ENCODE measurements around the gene FSTL4.

FSTL4 gene

DNA sequence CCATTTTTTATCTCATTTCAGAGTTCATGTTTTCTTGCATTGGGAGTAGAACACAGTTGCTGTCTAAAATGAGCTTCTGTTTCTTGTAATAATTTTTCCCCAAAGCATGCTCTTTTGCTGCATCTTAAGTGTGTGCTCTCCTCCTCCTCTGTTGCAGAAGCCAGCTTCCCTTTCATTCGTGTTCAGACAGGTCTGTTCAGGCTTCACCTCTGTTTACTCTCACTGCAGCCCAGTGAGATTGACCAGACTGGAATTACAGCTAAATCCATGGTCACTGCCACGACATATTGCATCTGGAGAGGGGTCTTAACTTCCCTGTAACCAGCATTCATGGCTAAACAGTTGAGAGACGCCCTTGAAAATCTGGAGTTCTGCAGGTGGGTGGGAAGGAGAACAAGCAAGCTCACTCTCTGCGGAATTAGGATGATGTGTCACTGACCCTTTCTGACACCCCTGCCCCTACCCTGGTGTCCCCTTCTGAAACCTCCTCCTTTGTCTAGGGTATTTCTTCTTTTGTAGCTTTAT, 223.2 kb downstream of the FSTL4 start:
- ATAC-seq (no peak), DNase-seq (ENCODE audit: low spot score in 2 of 2) (peak in 1 of 2 donors; percentile 23)
- H3K27ac Mint-ChIP-seq: no peak overlapping the region
- H3K36me3 Mint-ChIP-seq: no peaks in the 10 kb centered on the region
- no peak overlapping the region for H3K4me3 Mint-ChIP-seq
- peaks cover 5% of the 10 kb centered on the region for H3K4me1 Mint-ChIP-seq
- H3K9me3 Mint-ChIP-seq: no peaks in the 10 kb centered on the region

DNA sequence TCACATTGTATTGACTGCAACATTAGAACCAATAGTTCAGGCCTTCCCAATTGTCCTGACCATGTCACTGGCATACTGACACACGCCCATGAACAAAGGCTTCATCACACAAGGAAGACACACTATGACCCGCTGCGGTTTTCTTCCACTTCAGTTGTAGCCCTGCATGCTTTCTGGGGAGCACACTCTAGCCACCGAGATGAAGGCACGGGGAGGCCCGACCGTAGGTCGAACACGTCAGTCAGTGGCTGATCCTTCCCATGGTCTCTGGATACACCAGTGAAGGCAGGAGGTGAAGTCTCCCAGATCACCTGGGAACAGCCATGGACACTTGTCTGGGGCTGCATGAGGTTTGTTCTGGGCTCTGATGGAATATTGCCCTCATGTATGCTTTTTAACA, 224.7 kb downstream of the FSTL4 start:
- no peak for ATAC-seq
- no peak overlapping the region for H3K27ac Mint-ChIP-seq
- H3K4me3 Mint-ChIP-seq: no peak overlapping the region
- no peak for DNase-seq (ENCODE audit: low spot score in 2 of 2)
- H3K9me3 Mint-ChIP-seq: no peaks in the 10 kb centered on the region
- peaks cover 5% of the 10 kb centered on the region for H3K4me1 Mint-ChIP-seq
- no peaks in the 10 kb centered on the region for H3K36me3 Mint-ChIP-seq

DNA sequence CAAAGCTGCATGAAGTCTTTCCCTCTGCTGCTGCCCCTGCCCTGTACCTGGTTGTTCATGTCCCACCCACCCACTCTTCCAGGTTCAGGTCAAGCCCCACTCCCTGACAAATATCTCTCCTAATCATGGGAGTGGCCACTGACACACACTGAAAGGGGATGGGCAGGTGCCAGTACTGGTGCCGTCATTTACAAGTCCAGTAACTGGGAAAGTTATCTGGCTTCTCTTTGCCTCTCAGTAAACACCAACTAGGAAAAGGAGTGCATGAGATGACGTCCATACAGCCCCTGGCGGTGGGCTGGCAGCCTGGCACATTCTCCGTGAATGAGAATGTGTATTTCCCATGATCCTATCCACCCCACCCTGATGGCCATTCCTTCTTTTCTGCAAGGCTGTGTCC, 225.2 kb downstream of the FSTL4 start:
- ATAC-seq: no peak
- Mint-ChIP-seq H3K27ac (no peak overlapping the region), H3K9me3 (no peaks in the 10 kb centered on the region), H3K4me1 (peaks cover 5% of the 10 kb centered on the region), H3K4me3 (no peak overlapping the region), H3K36me3 (no peaks in the 10 kb centered on the region)
- no peak for DNase-seq (ENCODE audit: low spot score in 2 of 2)

DNA sequence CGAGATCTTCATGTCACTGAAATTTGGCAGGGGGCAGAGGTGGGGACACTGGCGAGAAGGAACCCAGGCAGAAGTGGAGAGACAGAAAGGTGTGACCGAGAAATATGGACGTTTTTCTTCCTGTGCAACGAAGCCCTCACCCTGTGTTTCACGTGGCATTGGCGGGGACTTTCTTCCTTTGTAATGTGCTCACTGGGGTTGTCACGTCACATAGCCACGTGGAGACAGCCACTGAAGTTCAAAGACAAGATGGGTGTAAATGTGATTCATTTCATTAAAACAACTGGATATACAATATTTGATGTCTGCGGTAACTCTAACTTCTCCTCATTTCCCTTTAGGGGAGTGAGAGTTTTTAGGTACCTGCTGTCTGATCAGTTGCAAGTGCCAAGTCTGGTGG, 225.7 kb downstream of the FSTL4 start:
- Mint-ChIP-seq H3K9me3 (no peaks in the 10 kb centered on the region), H3K36me3 (no peaks in the 10 kb centered on the region), H3K27ac (no peak overlapping the region), H3K4me3 (no peak overlapping the region), H3K4me1 (peaks cover 5% of the 10 kb centered on the region)
- ATAC-seq (no peak), DNase-seq (ENCODE audit: low spot score in 2 of 2) (no peak)

DNA sequence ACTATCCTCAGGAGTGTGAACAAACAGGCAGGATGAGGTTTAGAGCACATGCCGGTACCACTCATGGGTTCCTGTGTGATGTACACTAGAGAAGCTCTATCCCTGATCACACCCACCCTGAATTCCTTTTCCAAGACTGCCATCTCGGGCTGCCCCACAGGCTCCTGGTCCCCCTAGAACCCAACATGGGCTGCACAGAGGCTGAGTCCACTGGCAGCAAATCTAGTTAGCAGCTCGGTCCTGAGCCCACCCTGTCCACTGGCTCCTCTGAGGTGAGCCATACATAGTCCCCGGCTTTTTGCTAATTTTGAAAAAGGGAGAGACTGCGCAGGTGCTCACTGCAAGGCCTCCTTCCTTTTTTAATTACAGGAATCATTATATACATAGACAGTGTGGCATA, 227.0 kb downstream of the FSTL4 start:
- Mint-ChIP-seq H3K9me3 (no peaks in the 10 kb centered on the region), H3K4me3 (no peak overlapping the region), H3K36me3 (no peaks in the 10 kb centered on the region), H3K27ac (no peak overlapping the region), H3K4me1 (peaks cover 5% of the 10 kb centered on the region)
- DNase-seq (ENCODE audit: low spot score in 2 of 2): no peak
- no peak for ATAC-seq

DNA sequence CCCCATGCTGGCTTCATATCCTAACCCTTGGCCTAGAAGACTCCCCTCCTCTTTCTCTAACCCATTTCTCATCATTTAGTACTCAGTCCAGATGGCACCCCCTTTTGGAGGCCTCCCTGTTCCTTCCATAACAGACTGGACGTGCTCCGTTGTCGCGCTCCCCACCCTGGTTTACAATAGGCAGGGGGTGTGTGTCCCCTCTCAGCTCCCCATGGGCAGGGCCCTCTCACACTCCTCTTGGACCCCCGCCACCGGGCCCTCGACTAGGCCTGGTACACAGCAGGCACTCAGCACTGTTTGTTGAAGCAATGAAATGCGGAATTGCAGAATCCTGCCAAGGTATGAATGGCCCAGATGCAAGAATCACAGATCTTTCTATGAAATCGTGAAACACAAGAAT, 227.4 kb downstream of the FSTL4 start:
- H3K27ac Mint-ChIP-seq: no peak overlapping the region
- H3K36me3 Mint-ChIP-seq: no peaks in the 10 kb centered on the region
- H3K4me1 Mint-ChIP-seq: peaks cover 5% of the 10 kb centered on the region
- no peak overlapping the region for H3K4me3 Mint-ChIP-seq
- no peaks in the 10 kb centered on the region for H3K9me3 Mint-ChIP-seq
- no peak for DNase-seq (ENCODE audit: low spot score in 2 of 2)
- peak; percentile 15 for ATAC-seq

DNA sequence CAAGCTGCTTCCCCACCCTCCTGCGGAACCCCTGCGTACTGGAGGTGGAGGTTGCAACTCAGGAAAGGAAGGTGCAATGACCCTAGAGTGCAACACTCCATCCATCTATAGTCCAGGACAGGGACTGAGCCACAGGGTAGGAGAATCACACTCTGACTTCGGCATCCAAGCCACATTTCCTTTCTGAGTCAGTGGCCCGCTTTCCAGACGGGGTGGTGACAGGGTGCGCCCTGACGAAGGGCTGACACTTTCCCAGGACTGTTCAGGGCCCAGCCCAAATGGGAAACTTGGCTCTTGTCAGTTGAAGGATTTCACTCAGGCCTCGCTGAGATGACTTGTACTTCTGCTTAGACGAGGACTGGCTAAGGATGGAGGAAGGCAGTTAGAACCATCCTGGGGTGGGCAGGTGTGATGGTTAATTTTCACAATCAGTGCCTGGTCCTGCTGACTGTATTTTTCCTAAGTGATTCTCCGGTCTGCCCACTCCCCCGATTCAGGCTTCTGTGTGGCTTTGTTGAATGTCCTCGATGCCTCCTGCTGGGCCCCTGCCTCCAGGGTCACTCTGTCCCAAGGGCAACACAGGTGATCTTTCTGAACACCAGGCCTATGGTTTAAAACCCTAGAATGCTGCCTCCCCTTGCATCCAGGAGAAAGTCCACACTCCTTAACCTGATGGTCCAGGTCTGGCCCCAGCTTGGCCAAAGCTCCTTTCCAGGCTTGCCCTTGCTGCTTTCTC, 228.1 kb downstream of the FSTL4 start:
- H3K4me3 Mint-ChIP-seq: no peak overlapping the region
- peaks cover 5% of the 10 kb centered on the region for H3K4me1 Mint-ChIP-seq
- DNase-seq (ENCODE audit: low spot score in 2 of 2): no peak
- H3K36me3 Mint-ChIP-seq: no peaks in the 10 kb centered on the region
- peak; percentile 25 for ATAC-seq
- H3K9me3 Mint-ChIP-seq: no peaks in the 10 kb centered on the region
- H3K27ac Mint-ChIP-seq: no peak overlapping the region

DNA sequence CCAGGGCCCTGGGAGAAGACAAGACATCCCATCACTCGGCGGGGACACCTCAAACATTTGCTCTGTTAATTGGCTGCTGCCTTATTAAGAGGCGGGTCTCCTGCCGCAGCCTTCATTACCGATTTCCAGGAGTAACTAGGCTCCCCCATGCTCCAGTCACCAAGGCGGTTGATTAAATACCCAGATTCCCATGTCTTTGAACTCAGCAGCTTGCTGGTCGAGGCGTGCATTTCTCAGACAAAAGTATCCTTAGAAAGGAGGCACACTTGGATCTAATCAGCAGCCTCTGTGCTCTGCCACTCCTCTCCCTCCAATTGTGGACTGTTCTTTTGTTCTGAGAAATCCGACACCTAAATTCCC, 228.8 kb downstream of the FSTL4 start:
- Mint-ChIP-seq H3K27ac (no peak overlapping the region), H3K9me3 (no peaks in the 10 kb centered on the region), H3K4me3 (no peak overlapping the region), H3K4me1 (peaks cover 5% of the 10 kb centered on the region), H3K36me3 (no peaks in the 10 kb centered on the region)
- ATAC-seq: no peak
- DNase-seq (ENCODE audit: low spot score in 2 of 2): no peak

DNA sequence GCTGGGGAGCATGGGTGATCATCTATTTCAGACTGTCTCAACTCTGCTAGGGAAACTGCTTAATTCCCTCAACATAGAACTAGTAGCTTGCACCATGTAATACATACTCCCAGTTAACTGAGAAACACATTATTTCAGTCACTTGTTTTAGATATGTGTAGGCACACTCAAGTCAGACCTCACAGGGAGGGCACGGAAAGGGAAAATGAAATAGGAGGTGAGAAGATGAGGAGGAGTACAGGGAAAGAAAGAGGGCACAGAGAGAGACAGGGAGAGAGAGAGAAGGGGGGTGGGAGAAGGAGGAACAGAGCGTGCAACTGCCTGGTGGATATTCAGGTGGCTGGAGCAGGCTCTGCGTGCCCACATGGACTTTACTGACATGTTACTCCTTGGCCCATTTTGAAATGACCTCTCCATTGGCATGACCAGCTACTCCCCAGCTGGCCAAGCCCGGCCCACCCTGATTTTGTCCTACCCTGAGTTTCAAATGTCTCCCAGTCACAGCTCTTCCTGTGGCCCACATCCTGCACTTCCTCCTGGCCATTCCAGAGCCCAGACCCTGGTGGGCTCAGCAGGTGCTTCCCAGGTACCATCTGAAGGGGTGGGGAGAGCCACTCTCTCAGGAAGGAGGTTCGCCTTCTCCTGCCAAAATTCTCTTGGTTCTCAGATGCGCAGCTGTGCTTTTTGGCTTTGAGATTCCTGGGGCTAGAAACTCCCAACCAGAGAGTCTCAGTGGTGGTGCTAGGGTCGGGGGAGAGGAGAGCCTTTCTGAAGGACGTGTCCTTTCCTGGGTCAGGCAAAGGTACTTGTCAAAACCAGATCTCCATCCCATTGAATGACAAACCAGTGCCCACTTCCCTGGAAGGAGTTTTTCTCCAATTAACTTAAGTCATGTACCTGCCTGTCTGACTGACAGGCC, 229.4 kb downstream of the FSTL4 start:
- H3K4me3 Mint-ChIP-seq: no peak overlapping the region
- no peak overlapping the region for H3K27ac Mint-ChIP-seq
- DNase-seq (ENCODE audit: low spot score in 2 of 2) (no peak), ATAC-seq (no peak)
- H3K4me1 Mint-ChIP-seq: peaks cover 5% of the 10 kb centered on the region
- H3K36me3 Mint-ChIP-seq: no peaks in the 10 kb centered on the region
- H3K9me3 Mint-ChIP-seq: no peaks in the 10 kb centered on the region

DNA sequence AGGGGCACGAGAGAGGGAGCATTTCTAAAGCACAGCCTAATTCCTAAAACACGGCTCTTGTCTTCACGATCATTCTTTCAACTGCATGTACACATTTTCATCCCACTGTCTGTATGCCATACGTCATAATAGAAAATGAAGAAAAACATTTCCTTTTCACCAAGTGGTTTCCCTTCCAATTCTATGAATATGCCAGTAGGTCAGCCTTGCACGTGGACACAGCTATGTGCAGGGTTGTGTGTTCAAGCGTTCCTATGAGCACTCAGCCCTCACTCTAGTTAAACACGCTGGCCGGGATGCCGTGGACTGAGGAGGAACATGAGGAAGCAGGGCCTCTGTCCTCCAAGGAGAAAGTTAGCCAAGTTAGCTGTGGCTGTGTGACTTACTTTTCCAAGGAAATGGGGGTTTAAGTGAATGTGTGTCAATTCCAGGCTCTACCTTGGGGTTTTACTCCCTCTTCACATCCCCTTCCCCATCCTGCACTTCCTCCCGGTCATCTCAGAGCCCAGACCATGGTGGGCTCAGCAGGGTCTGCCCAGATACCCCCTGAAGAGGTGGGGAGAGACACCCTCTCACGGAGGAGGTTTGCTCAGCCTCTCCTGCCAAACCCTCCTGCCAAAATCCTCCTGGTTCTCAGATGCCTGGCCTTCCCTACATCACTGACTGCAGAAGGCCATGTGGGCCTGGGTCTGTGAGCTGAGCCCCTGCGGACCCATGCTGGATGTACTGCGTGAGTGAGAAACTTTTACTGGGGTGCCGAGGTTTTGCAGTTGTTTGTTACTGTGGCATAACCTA, 230.6 kb downstream of the FSTL4 start:
- no peak overlapping the region for H3K27ac Mint-ChIP-seq
- ATAC-seq: no peak

DNA sequence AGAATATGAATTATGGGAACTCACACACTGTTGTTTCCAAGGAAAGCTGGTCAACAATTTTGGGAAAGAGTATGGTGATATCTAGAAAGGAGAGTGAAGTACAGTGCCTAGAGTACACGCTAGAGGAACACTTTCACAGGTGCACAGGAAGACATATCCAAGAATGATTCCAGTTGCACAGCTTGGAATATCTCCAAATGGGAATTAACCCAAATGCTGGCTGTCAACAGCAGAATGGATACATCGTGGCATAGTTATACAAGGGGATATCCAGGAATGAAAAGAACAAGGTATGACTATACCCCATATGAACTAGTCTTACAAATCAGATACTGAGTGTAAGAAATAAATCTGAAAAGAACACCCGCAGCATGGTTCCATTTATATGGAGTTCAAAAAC, 231.3 kb downstream of the FSTL4 start:
- Mint-ChIP-seq H3K4me3 (no peak overlapping the region), H3K9me3 (peaks cover 8% of the 10 kb centered on the region), H3K4me1 (no peaks in the 10 kb centered on the region), H3K27ac (no peak overlapping the region), H3K36me3 (no peaks in the 10 kb centered on the region)
- no peak for ATAC-seq
- DNase-seq (ENCODE audit: low spot score in 2 of 2): no peak

More for the DNA sequence above, 230.6 kb downstream of the FSTL4 start:
- Mint-ChIP-seq H3K9me3 (peaks cover 8% of the 10 kb centered on the region), H3K36me3 (no peaks in the 10 kb centered on the region), H3K4me1 (peaks cover 4% of the 10 kb centered on the region), H3K4me3 (no peak overlapping the region)
- no peak for DNase-seq (ENCODE audit: low spot score in 2 of 2)

DNA sequence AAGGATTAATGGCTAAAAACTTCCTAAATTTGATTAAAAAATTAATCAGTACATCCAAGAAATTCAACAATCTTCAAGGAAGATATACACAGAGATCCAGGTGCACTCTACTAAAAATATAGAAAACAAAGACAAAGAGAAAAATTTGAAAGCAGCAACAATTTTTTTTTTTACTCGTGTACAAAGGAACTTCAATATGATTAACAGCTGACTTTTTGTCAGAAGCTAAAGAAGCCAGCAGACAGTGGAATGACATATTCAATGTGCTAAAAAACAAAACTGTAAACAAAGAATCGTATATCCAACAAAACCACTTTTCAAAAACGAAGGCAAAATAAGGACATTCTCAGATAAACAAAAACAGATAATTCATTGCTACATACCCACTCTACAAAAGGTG, 234.6 kb downstream of the FSTL4 start:
- Mint-ChIP-seq H3K4me1 (no peaks in the 10 kb centered on the region), H3K9me3 (peaks cover 8% of the 10 kb centered on the region), H3K4me3 (no peak overlapping the region), H3K36me3 (no peaks in the 10 kb centered on the region), H3K27ac (no peak overlapping the region)
- ATAC-seq: no peak
- no peak for DNase-seq (ENCODE audit: low spot score in 2 of 2)

DNA sequence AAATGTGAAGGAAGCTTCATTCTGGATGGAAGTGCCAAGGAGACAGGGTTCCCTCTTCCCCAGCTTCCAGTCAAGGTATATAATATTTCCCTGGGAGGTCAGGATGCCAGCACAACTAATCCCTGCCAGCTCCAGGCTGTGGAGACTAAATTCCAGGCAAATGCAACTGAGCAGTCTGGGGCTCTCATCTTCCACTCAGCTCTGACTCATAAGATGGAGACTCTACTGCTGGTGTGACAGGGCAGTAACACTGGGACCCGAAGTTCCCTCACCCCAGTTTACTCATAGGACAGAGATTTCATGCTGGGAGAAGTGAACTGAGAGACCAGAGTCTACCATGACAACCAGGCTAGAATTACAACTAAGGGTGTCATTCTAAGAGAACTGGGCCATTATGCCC, 235.4 kb downstream of the FSTL4 start:
- DNase-seq (ENCODE audit: low spot score in 2 of 2): no peak
- H3K9me3 Mint-ChIP-seq: peaks cover 8% of the 10 kb centered on the region
- H3K27ac Mint-ChIP-seq: no peak overlapping the region
- H3K4me3 Mint-ChIP-seq: no peak overlapping the region
- no peaks in the 10 kb centered on the region for H3K4me1 Mint-ChIP-seq
- H3K36me3 Mint-ChIP-seq: no peaks in the 10 kb centered on the region
- ATAC-seq: no peak

DNA sequence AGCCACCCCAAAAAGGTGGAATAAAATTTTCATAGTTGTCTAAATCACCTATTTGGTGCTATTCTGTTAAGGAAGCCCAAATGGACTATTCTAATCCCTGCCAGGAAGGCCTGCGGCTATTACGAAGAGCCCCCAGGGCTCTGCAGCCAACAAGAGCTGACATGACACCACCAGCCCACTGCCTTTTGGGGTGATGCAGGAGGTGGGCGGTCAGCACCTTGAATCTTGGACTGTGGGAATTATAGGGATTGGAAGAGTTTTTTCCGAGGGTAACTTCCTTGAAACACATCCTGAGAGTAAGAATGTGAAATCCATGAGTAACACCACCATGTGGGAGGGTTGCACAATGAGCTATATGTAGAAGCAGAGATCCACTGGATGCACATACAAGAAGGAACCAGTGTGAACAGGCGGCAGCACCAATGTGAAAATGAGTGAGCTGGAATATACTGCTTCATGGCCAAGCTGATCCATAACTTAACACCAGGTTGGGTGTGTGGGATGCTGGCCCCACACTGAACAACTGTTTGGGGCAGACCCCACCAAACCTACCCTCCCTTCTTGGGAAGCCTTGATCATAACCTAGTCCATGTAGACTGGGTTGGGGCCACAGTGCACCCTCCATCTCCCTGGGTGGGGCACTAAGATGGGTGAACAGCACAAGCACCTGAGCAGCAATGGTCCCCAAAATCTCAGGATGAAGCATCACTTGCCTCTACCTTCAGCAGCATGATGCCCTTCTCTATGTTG, 239.0 kb downstream of the FSTL4 start:
- ATAC-seq: no peak
- no peak overlapping the region for H3K4me3 Mint-ChIP-seq
- peaks cover 8% of the 10 kb centered on the region for H3K9me3 Mint-ChIP-seq
- H3K36me3 Mint-ChIP-seq: no peaks in the 10 kb centered on the region
- H3K4me1 Mint-ChIP-seq: no peaks in the 10 kb centered on the region
- no peak for DNase-seq (ENCODE audit: low spot score in 2 of 2)
- no peak overlapping the region for H3K27ac Mint-ChIP-seq

All from stimulated activated effector memory CD8-positive, alpha-beta T cell treated with anti-CD3 and anti-CD28 coated beads, Interleukin-12 subunit alpha, Interleukin-12 subunit beta, amount 100 ng/mL, for 72 hours (primary cell).